GM18867 (cell line): ENCODE data around the gene AOC2.
"Not testable (repeated sequence)": the region's sequence is repeated elsewhere in the genome, so short reads cannot be mapped to it uniquely, and the experiment has no call there.

Source experiments
- ATAC-seq: cut with Tn5 transposase; IDR thresholded peaks from one replicate; pipeline ENCODE4 v1.9.1; 2021; ENCODE audit warnings: mild to moderate bottlenecking, moderate library complexity; ENCODE audit not compliant: unreplicated experiment

The AOC2 gene

GRCh38 chr17:42878924-42879595 lies 34.7 kb downstream of the AOC2 start:
- ATAC-seq: no peak

- ATAC-seq: no peak
Measured at GRCh38 chr17:42879596-42879985, 35.2 kb downstream of the AOC2 start.

GRCh38 chr17:42880776-42881310 lies 36.5 kb downstream of the AOC2 start:
- ATAC-seq: no peak

GRCh38 chr17:42881706-42882105 lies 37.3 kb downstream of the AOC2 start:
- not testable (repeated sequence) for ATAC-seq

- ATAC-seq: no peak
Measured at GRCh38 chr17:42882166-42882565, 37.8 kb downstream of the AOC2 start.

- ATAC-seq: no peak
Measured at GRCh38 chr17:42883802-42884558, 39.6 kb downstream of the AOC2 start.

- ATAC-seq: not testable (repeated sequence)
Measured at GRCh38 chr17:42885806-42886205, 41.4 kb downstream of the AOC2 start.

GRCh38 chr17:42886283-42887176 lies 42.1 kb downstream of the AOC2 start:
- ATAC-seq: no peak

- no peak for ATAC-seq
Measured at GRCh38 chr17:42889809-42890208, 45.4 kb downstream of the AOC2 start.

- ATAC-seq: no peak
Measured at GRCh38 chr17:42891539-42892152, 47.3 kb downstream of the AOC2 start.

- no peak for ATAC-seq
Measured at GRCh38 chr17:42893359-42893758, 49.0 kb downstream of the AOC2 start.

GRCh38 chr17:42894283-42895184 lies 50.2 kb downstream of the AOC2 start:
- no peak for ATAC-seq

- no peak for ATAC-seq
Measured at GRCh38 chr17:42895185-42895555, 50.8 kb downstream of the AOC2 start.

GRCh38 chr17:42898147-42898811 lies 53.9 kb downstream of the AOC2 start:
- ATAC-seq: no peak

- not testable (repeated sequence) for ATAC-seq
Measured at GRCh38 chr17:42899981-42900380, 55.6 kb downstream of the AOC2 start.
